Esophagus muscularis mucosa (tissue), 4 donors: Measurements from ENCODE around the gene CARMIL3. TPM values are rescaled to one million over a fixed set of nuclear protein-coding genes. Genes with fewer than 3 reads are reported as not detected.

ENCODE experiments used
- DNase-seq: peaks from one replicate; pipeline ENCODE4 v3.0.0-alpha.2; 2017; ENCODE audit errors: extremely low spot score
- H3K27ac ChIP-seq, 4 donors: fragments of 200-600 bp; sonication (generic); replicated peaks in 1 of 4; 1 replicate in 3 of 4; 2 replicates in 1 of 4; pipeline ENCODE4 v1.5.1; 2016 to 2019; ENCODE audit warnings: mild to moderate bottlenecking in 1 of 4
- H3K27me3 ChIP-seq, 4 donors: fragments of 200-600 bp; sonication (generic); one replicate each; pipeline versions ENCODE4 v1.5.1 to v1.6.0; 2016 to 2019
- H3K36me3 ChIP-seq, 4 donors: fragments of 200-600 bp; sonication (generic); one replicate each; pipeline ENCODE4 v1.5.1; 2016 to 2019
- H3K4me1 ChIP-seq, 4 donors: fragments of 200-600 bp; sonication (generic); one replicate each; pipeline ENCODE4 v1.5.1; 2016 to 2019
- H3K4me3 ChIP-seq, 4 donors: fragments of 200-600 bp; sonication (generic); 1 replicate in 2 of 4; 2 replicates in 2 of 4; pipeline ENCODE4 v1.5.1; 2016 to 2019; ENCODE audit warnings: mild to moderate bottlenecking in 4 of 4, moderate library complexity in 1 of 4
- H3K9me3 ChIP-seq, 4 donors: fragments of 200-600 bp; sonication (generic); 1 replicate in 3 of 4; 2 replicates in 1 of 4; pipeline ENCODE4 v1.5.1; 2016 to 2019
- CTCF ChIP-seq, 3 experiments: fragments of 200-600 bp in 2 of 3; fragments of 450-650 bp in 1 of 3; sonication (generic) in 2 of 3; IDR thresholded peaks; one replicate each; pipeline ENCODE4 v1.5.1; 2017 to 2019; ENCODE audit warnings: antibody characterized with exemption in 3 of 3, mild to moderate bottlenecking in 2 of 3, moderate library complexity in 1 of 3
- EP300 ChIP-seq: sonication (generic); formaldehyde crosslinking; IDR thresholded peaks from one replicate; pipeline ENCODE4 v1.6.1; 2017; ENCODE audit warnings: antibody characterized with exemption
- POLR2A ChIP-seq: fragments of 450-650 bp; IDR thresholded peaks from one replicate; pipeline ENCODE4 v1.6.1; 2017; ENCODE audit warnings: antibody characterized with exemption, moderate library complexity, mild to moderate bottlenecking, low read depth
- POLR2AphosphoS5 ChIP-seq, 2 donors: sonication (generic); formaldehyde crosslinking; IDR thresholded peaks; one replicate each; pipeline ENCODE4 v1.6.1; 2017; ENCODE audit warnings: antibody characterized with exemption in 2 of 2
- WGBS: methylation state at CpG from one replicate; pipeline ENCODE4 v1.1.5; 2018; 5-methylcytosine and 5-hydroxymethylcytosine counted together
- intact Hi-C: fragments of 100-400 bp; cut with DNase I; formaldehyde crosslinking; loops from one replicate; pipeline ENCODE4 v1.15.1; 2023
- total RNA-seq, 4 donors: library from RNA; depleted of rRNA; stranded (reverse); fragments of >200 nt; gene quantifications; one replicate each; pipeline versions ENCODE4 v1.1.0 to v1.2.1, GENCODE V29; 2016

The CARMIL3 gene
- total RNA-seq, 4 donors from 2014 or later: 0.17 to 0.29 TPM; not detected in 2

- H3K27me3 ChIP-seq: no peaks in the 10 kb centered on the region
- no peaks in the 10 kb centered on the region for H3K9me3 ChIP-seq
- intact Hi-C loops: no loop called here
- H3K27ac ChIP-seq: no peak overlapping the region
- no peak for DNase-seq
- H3K4me1 ChIP-seq: peaks cover 12 to 18% (median 15%) of the 10 kb centered on the region in 4 donors
- H3K36me3 ChIP-seq: no peaks in the 10 kb centered on the region
- no peak overlapping the region for H3K4me3 ChIP-seq
- no peak for TF ChIP-seq POLR2A
- TF ChIP-seq EP300: no peak
- no peak for TF ChIP-seq POLR2AphosphoS5 (IDR thresholded peaks at IDR 0.05)
- no peak for TF ChIP-seq CTCF (IDR thresholded peaks at IDR 0.05)
- 80% methylated on average over 9 of the region's 9 CpGs for WGBS
Observed at GRCh38 chr14:24110060-24110459, 58.3 kb downstream of the CARMIL3 start.

- intact Hi-C loops: no loop called here
Observed at GRCh38 chr14:24110523-24110922, 58.7 kb downstream of the CARMIL3 start.

GRCh38 chr14:24113379-24113800, 61.6 kb downstream of the CARMIL3 start:
- Histone ChIP-seq H3K36me3 (peaks cover 6 to 18% (median 16%) of the 10 kb centered on the region in 4 donors), H3K4me1 (peaks cover 28 to 31% (median 30%) of the 10 kb centered on the region in 4 donors), H3K9me3 (no peaks in the 10 kb centered on the region), H3K4me3 (peak overlapping the region; percentile 63 to 96 (median 67)), H3K27ac (peak overlapping the region; percentile 93 to 98 (median 97)), H3K27me3 (no peaks in the 10 kb centered on the region)
- no peak for DNase-seq
- intact Hi-C loops: no loop called here
- WGBS: 20% methylated on average over 10 of the region's 15 CpGs
- TF ChIP-seq POLR2AphosphoS5 (IDR thresholded peaks at IDR 0.05): no peak
- no peak for TF ChIP-seq POLR2A
- TF ChIP-seq CTCF (IDR thresholded peaks at IDR 0.05): no peak
- no peak for TF ChIP-seq EP300

More at GRCh38 chr14:24110523-24110922, 58.7 kb downstream of the CARMIL3 start:
- no peak overlapping the region for H3K4me3 ChIP-seq
- TF ChIP-seq CTCF (IDR thresholded peaks at IDR 0.05) (no peak), POLR2A (no peak), POLR2AphosphoS5 (IDR thresholded peaks at IDR 0.05) (no peak), EP300 (no peak)
- 65% methylated on average over 1 of the region's 1 CpG for WGBS
- H3K27me3 ChIP-seq: no peaks in the 10 kb centered on the region
- no peaks in the 10 kb centered on the region for H3K9me3 ChIP-seq
- H3K4me1 ChIP-seq: peaks cover 14 to 20% (median 18%) of the 10 kb centered on the region in 4 donors
- DNase-seq: no peak
- no peaks in the 10 kb centered on the region for H3K36me3 ChIP-seq
- H3K27ac ChIP-seq: no peak overlapping the region

- peak; percentile 98 for DNase-seq
- H3K36me3 ChIP-seq: peaks cover 12 to 24% (median 21%) of the 10 kb centered on the region in 4 donors
- peak overlapping the region; percentile 93 to 98 (median 97) for H3K27ac ChIP-seq
- no peak for TF ChIP-seq EP300
- TF ChIP-seq POLR2AphosphoS5 (IDR thresholded peaks at IDR 0.05): peak in 1 of 2 donors; percentile 79
- no peak for TF ChIP-seq POLR2A
- H3K27me3 ChIP-seq: no peaks in the 10 kb centered on the region
- H3K4me3 ChIP-seq: peak overlapping the region; percentile 63 to 96 (median 67)
- H3K9me3 ChIP-seq: no peaks in the 10 kb centered on the region
- under 1% methylated on average over 24 of the region's 42 CpGs for WGBS
- peaks cover 22 to 25% (median 25%) of the 10 kb centered on the region in 4 donors for H3K4me1 ChIP-seq
- intact Hi-C loops: loop anchor here (1.0 kb wide), 1 partner anchor 22 kb away; the partner anchor contains the start of gene PSME1
Observed at GRCh38 chr14:24113801-24114531, 62.2 kb downstream of the CARMIL3 start.

GRCh38 chr14:24114532-24115421, 63.0 kb downstream of the CARMIL3 start, which contains the start of the genes DCAF11 and NRL:
Gene DCAF11, plus strand, starts transcription at chr14:24114777. Its CDS starts 818 bp downstream, at chr14:24115595.
Gene NRL, minus strand, starts transcription at chr14:24114949. Its CDS starts 32,101 bp downstream, at chr14:24082848.
- peak; percentile 100 for DNase-seq
- Histone ChIP-seq H3K27ac (peak within 1 kb of the TSS; percentile 93 to 98 (median 97)), H3K36me3 (peaks cover 19 to 32% (median 29%) of the 10 kb centered on the region in 4 donors), H3K9me3 (no peaks in the 10 kb centered on the region), H3K4me3 (peak within 1 kb of the TSS; percentile 63 to 96 (median 67)), H3K27me3 (no peaks in the 10 kb centered on the region), H3K4me1 (peaks cover 20 to 23% (median 22%) of the 10 kb centered on the region in 4 donors)
- TF ChIP-seq POLR2AphosphoS5 (IDR thresholded peaks at IDR 0.05) (peak; percentile 78 to 91), EP300 (peak; percentile 75), POLR2A (peak; percentile 29), CTCF (IDR thresholded peaks at IDR 0.05) (peak in 1 of 3 experiments; percentile 9)
- WGBS: under 1% methylated on average over 45 of the region's 65 CpGs
- intact Hi-C loops: loop anchor here (1.0 kb wide), 1 partner anchor 22 kb away; the partner anchor contains the start of gene PSME1
